IMR-90 (cell line): ENCODE data around the gene SMCP. TPM values are rescaled to one million over a fixed set of nuclear protein-coding genes. Genes with fewer than 3 reads are reported as not detected.

ENCODE experiments used
- ATAC-seq: fragments of 200-7000 bp; cut with Tn5 transposase; 2 replicates; pipeline ENCODE4 v1.9.1; 2020; ENCODE audit warnings: low read depth, mild to moderate bottlenecking, moderate library complexity
- BruUV-seq: library from RNA; stranded (reverse); fragments of 400-500 nt; replicated peaks from 2 replicates; lab custom pipeline; 2021; lab: Mats Ljungman, UMichigan
- CTCF ChIA-PET: fragments of 300-600 bp; formaldehyde crosslinking; extraction: SDS; loops from one replicate; lab custom pipeline; 2021; ENCODE audit warnings: antibody characterized with exemption; lab: Yijun Ruan, JAX
- POLR2A ChIA-PET: fragments of 300-600 bp; sonication (Branson Sonifier 250); formaldehyde crosslinking; loops from one replicate; lab custom pipeline; 2022; ENCODE audit warnings: antibody characterized with exemption; ENCODE audit not compliant: unreplicated experiment; lab: Charles Lee
- DNase-seq: peaks from one replicate; pipeline ENCODE4 v3.0.0; 2013
- H2AFZ ChIP-seq: replicated peaks from 2 replicates; pipeline ENCODE3; 2013; ENCODE audit warnings: low read length, mild to moderate bottlenecking; ENCODE audit not compliant: poor library complexity
- H2AK5ac ChIP-seq: 2 replicates; pipeline ENCODE4 v1.6.1; 2013; ENCODE audit warnings: low read depth, low read length, inconsistent platforms
- H2AK9ac ChIP-seq: replicated peaks from 2 replicates; pipeline ENCODE3; 2013; ENCODE audit warnings: mild to moderate bottlenecking, low read depth, low read length, moderate library complexity; ENCODE audit not compliant: poor library complexity
- H2BK120ac ChIP-seq: 2 replicates; pipeline ENCODE4 v1.6.1; 2013; ENCODE audit warnings: low read depth, low read length, inconsistent platforms
- H2BK15ac ChIP-seq: 3 replicates; pipeline ENCODE4 v1.6.1; 2013; ENCODE audit warnings: low read depth, low read length, inconsistent platforms
- H2BK20ac ChIP-seq: 2 replicates; pipeline ENCODE4 v1.6.1; 2013; ENCODE audit warnings: low read depth, mild to moderate bottlenecking, inconsistent platforms, low read length, moderate library complexity
- H2BK5ac ChIP-seq: 2 replicates; pipeline ENCODE4 v1.6.1; 2013; ENCODE audit warnings: mild to moderate bottlenecking, low read depth, low read length, inconsistent platforms; ENCODE audit not compliant: poor library complexity, severe bottlenecking
- H3K14ac ChIP-seq: replicated peaks from 2 replicates; pipeline ENCODE4 v1.6.1; 2013; ENCODE audit warnings: low read depth, low read length, inconsistent platforms
- H3K18ac ChIP-seq: 2 replicates; pipeline ENCODE4 v1.6.1; 2013; ENCODE audit warnings: low read depth, low read length, control low read depth
- H3K23ac ChIP-seq: 2 replicates; pipeline ENCODE4 v1.6.1; 2013; ENCODE audit warnings: low read depth, low read length, inconsistent platforms
- H3K27ac ChIP-seq: 2 replicates; pipeline ENCODE4 v1.5.1; 2013; ENCODE audit warnings: mild to moderate bottlenecking, control low read depth, low read length; ENCODE audit not compliant: insufficient read depth
- H3K27me3 ChIP-seq: 2 replicates; pipeline ENCODE4 v1.6.1; 2013; ENCODE audit warnings: low read length; ENCODE audit not compliant: control insufficient read depth, insufficient read depth
- H3K36me3 ChIP-seq: 2 replicates; pipeline ENCODE4 v1.6.1; 2013; ENCODE audit warnings: low read length, mixed read lengths; ENCODE audit not compliant: control insufficient read depth, insufficient read depth
- H3K4ac ChIP-seq: 2 replicates; pipeline ENCODE4 v1.6.1; 2013; ENCODE audit warnings: low read depth, low read length, inconsistent platforms
- H3K4me1 ChIP-seq: 2 replicates; pipeline ENCODE4 v1.6.1; 2013; ENCODE audit warnings: low read length, mixed read lengths; ENCODE audit not compliant: control insufficient read depth, insufficient read depth
- H3K4me2 ChIP-seq: 2 replicates; pipeline ENCODE4 v1.6.1; 2013; ENCODE audit warnings: low read depth, mild to moderate bottlenecking, control low read depth, low read length, moderate library complexity
- H3K4me3 ChIP-seq: 2 replicates; pipeline ENCODE4 v1.5.1; 2013; ENCODE audit warnings: low read depth, mild to moderate bottlenecking, control low read depth, low read length, moderate library complexity; ENCODE audit not compliant: insufficient read depth
- H3K56ac ChIP-seq: 2 replicates; pipeline ENCODE4 v1.6.1; 2013; ENCODE audit warnings: low read length, inconsistent platforms; ENCODE audit not compliant: insufficient read depth; ENCODE audit errors: extremely low read depth
- H3K79me1 ChIP-seq, 2 experiments: 2 replicates each; pipeline ENCODE4 v1.6.1; 2013; ENCODE audit warnings: low read length in 2 of 2, inconsistent platforms in 1 of 2, low read depth in 1 of 2
- H3K9ac ChIP-seq: 2 replicates; pipeline ENCODE4 v1.6.1; 2013; ENCODE audit warnings: low read depth, low read length, control low read depth
- H3K9me1 ChIP-seq: 2 replicates; pipeline ENCODE4 v1.6.1; 2013; ENCODE audit warnings: low read length, inconsistent platforms; ENCODE audit not compliant: insufficient read depth
- H3K9me3 ChIP-seq: 2 replicates; pipeline ENCODE4 v1.6.1; 2013; ENCODE audit warnings: low read length; ENCODE audit not compliant: control insufficient read depth, insufficient read depth
- H4K20me1 ChIP-seq: 2 replicates; pipeline ENCODE4 v1.6.1; 2013; ENCODE audit warnings: low read length, inconsistent platforms; ENCODE audit not compliant: insufficient read depth
- H4K5ac ChIP-seq: 2 replicates; pipeline ENCODE4 v1.6.1; 2013; ENCODE audit warnings: mild to moderate bottlenecking, low read depth, low read length, control low read depth
- H4K8ac ChIP-seq, 2 experiments: 2 replicates each; pipeline ENCODE4 v1.6.1; 2013; ENCODE audit warnings: low read depth in 2 of 2, low read length in 2 of 2, control low read depth in 1 of 2, inconsistent platforms in 1 of 2
- H4K91ac ChIP-seq: 2 replicates; pipeline ENCODE4 v1.6.1; 2013; ENCODE audit warnings: low read depth, low read length, inconsistent platforms; ENCODE audit not compliant: insufficient read depth
- MAFK ChIP-seq: IDR thresholded peaks from 2 replicates; pipeline ENCODE4 v1.6.1; 2012; ENCODE audit warnings: low read depth, low read length, improper control_type of control experiment
- RCOR1 ChIP-seq: IDR thresholded peaks from 2 replicates; pipeline ENCODE4 v1.6.1; 2012; ENCODE audit warnings: mild to moderate bottlenecking, low read length, improper control_type of control experiment; ENCODE audit not compliant: insufficient replicate concordance
- WGBS, 2 experiments: methylation state at CpG; one replicate each; pipeline versions ENCODE4 v1.1.5 to v1.1.7; 2013; ENCODE audit warnings: missing lambda C conversion rate in 2 of 2; ENCODE audit not compliant: insufficient read length in 1 of 2; ENCODE audit errors: extremely low coverage in 2 of 2; 5-methylcytosine and 5-hydroxymethylcytosine counted together
- dilution Hi-C: fragments of 300-500 bp; cut with HindIII; formaldehyde crosslinking; loops from one replicate; pipeline ENCODE4 v1.14.3; 2018; ENCODE audit warnings: low sequenced_read_pairs; ENCODE audit not compliant: unreplicated experiment
- in situ Hi-C: fragments of 300-500 bp; cut with MboI; formaldehyde crosslinking; loops from 3 replicates; pipeline ENCODE4 v1.14.3; 2019; ENCODE audit warnings: low sequenced_read_pairs, inconsistent platforms, mixed read lengths
- intact Hi-C: fragments of 100-400 bp; cut with micrococcal nuclease; formaldehyde crosslinking; loops from 2 replicates; pipeline ENCODE4 v1.10.0; 2022
- polyA plus RNA-seq, 3 experiments: library from polyadenylated mRNA; depleted of rRNA; stranded (reverse); fragments of >200 nt; gene quantifications; 2 replicates each; pipeline ENCODE4 v1.2.3, GENCODE V29; 2012; ENCODE audit warnings: low replicate concordance in 1 of 3
- total RNA-seq: library from RNA; depleted of rRNA; stranded (reverse); fragments of >200 nt; gene quantifications from 2 replicates; pipeline ENCODE4 v1.2.3, GENCODE V29; 2012
- TF ChIP-seq, protein P1 (sequence below): conservative IDR thresholded peaks from 2 replicates; pipeline ENCODE4 v1.5.1; 2012; ENCODE audit warnings: mild to moderate bottlenecking, low read depth, low read length, improper control_type of control experiment

The SMCP gene
- total and polyA plus RNA-seq, 2 of the 4 experiments (the other 2 are of a cell fraction) = not detected

DNA sequence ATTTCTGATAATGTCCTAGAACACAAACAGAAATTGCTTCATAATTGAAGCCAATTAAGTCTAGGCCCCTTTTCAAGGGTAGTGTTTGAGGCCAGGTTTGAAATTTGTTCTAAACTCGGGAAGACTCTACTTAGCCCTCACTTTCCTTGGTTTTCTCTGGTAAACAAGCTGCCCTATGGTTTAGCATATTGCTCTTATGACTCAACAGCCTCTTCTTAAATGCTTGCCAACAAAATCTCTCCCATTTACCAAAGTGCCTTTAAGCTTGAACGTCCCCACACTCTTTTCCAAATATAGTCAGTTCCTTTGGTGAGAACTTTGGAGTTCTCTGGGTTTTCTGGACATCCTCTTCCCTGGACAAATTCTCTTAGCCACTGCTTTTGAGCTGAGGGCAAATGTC is 41.3 kb upstream of the SMCP start:
- no peak overlapping the region for H2BK20ac ChIP-seq
- H4K20me1 ChIP-seq = no peaks in the 10 kb centered on the region
- H2AK9ac ChIP-seq = no peak overlapping the region
- no peaks in the 10 kb centered on the region for H3K79me1 ChIP-seq
- no peak overlapping the region for H3K14ac ChIP-seq
- TF ChIP-seq MAFK (no peak), RCOR1 (no peak)
- TF ChIP-seq, protein P1, sequence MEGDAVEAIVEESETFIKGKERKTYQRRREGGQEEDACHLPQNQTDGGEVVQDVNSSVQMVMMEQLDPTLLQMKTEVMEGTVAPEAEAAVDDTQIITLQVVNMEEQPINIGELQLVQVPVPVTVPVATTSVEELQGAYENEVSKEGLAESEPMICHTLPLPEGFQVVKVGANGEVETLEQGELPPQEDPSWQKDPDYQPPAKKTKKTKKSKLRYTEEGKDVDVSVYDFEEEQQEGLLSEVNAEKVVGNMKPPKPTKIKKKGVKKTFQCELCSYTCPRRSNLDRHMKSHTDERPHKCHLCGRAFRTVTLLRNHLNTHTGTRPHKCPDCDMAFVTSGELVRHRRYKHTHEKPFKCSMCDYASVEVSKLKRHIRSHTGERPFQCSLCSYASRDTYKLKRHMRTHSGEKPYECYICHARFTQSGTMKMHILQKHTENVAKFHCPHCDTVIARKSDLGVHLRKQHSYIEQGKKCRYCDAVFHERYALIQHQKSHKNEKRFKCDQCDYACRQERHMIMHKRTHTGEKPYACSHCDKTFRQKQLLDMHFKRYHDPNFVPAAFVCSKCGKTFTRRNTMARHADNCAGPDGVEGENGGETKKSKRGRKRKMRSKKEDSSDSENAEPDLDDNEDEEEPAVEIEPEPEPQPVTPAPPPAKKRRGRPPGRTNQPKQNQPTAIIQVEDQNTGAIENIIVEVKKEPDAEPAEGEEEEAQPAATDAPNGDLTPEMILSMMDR = no peak
- no peaks in the 10 kb centered on the region for H3K9me1 ChIP-seq
- H4K5ac ChIP-seq = no peak overlapping the region
- H2BK15ac ChIP-seq = no peak overlapping the region
- H3K27ac ChIP-seq = no peak overlapping the region
- BruUV-seq = no TSS peak
- H3K9me3 ChIP-seq = no peaks in the 10 kb centered on the region
- no peak overlapping the region for H2BK5ac ChIP-seq
- intact Hi-C loops = no loop called here
- WGBS, 2 experiments = 20% methylated on average over 1 of the region's 2 CpGs; no CpG with 5 or more reads in 1 of the 2 experiments
- no peak for DNase-seq
- H3K4me2 ChIP-seq = no peak overlapping the region
- H3K36me3 ChIP-seq = no peaks in the 10 kb centered on the region
- no peak overlapping the region for H2BK120ac ChIP-seq
- in situ Hi-C loops = no loop called here
- no peaks in the 10 kb centered on the region for H3K27me3 ChIP-seq
- no peak overlapping the region for H3K4ac ChIP-seq
- H4K8ac ChIP-seq = no peak overlapping the region
- H3K56ac ChIP-seq = no peak overlapping the region
- no peak for ATAC-seq
- no peak overlapping the region for H3K23ac ChIP-seq
- H3K9ac ChIP-seq = no peak overlapping the region
- dilution Hi-C loops = no loop called here
- no peak overlapping the region for H3K4me3 ChIP-seq
- H3K18ac ChIP-seq = no peak overlapping the region
- H4K91ac ChIP-seq = no peak overlapping the region
- H2AFZ ChIP-seq = no peak overlapping the region
- H2AK5ac ChIP-seq = no peak overlapping the region
- ChIA-PET POLR2A (no interaction called here), CTCF (interaction anchor here (1.1 kb wide), 1 partner anchor 11 kb away, joined by 3 read pairs; no protein-coding TSS in a partner anchor)
- no peaks in the 10 kb centered on the region for H3K4me1 ChIP-seq
